ENCODE measurements around the gene TBC1D1.

- TF ChIP-seq, protein P1, sequence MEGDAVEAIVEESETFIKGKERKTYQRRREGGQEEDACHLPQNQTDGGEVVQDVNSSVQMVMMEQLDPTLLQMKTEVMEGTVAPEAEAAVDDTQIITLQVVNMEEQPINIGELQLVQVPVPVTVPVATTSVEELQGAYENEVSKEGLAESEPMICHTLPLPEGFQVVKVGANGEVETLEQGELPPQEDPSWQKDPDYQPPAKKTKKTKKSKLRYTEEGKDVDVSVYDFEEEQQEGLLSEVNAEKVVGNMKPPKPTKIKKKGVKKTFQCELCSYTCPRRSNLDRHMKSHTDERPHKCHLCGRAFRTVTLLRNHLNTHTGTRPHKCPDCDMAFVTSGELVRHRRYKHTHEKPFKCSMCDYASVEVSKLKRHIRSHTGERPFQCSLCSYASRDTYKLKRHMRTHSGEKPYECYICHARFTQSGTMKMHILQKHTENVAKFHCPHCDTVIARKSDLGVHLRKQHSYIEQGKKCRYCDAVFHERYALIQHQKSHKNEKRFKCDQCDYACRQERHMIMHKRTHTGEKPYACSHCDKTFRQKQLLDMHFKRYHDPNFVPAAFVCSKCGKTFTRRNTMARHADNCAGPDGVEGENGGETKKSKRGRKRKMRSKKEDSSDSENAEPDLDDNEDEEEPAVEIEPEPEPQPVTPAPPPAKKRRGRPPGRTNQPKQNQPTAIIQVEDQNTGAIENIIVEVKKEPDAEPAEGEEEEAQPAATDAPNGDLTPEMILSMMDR (conservative IDR thresholded peaks at IDR 0.05 in 1 of 2, IDR thresholded peaks at IDR 0.05 in 1 of 2; ENCODE audit: low read depth in 1 of 2, low read length in 2 of 2), result no peak
- no peak for TF ChIP-seq EZH2 (IDR thresholded peaks at IDR 0.05; ENCODE audit: low read length, missing control alignments)
Observed at GRCh38 chr4:37948542-37948941, 57.7 kb downstream of the TBC1D1 start.
